Right renal cortex interstitium (tissue), 3 donors: ENCODE data around the gene PRPF40A. TPM values are rescaled to one million over a fixed set of nuclear protein-coding genes. Genes with fewer than 3 reads are reported as not detected.
A peak's percentile ranks its signal among the peaks of the same experiment; 100 is the strongest.

ENCODE experiments used
- DNase-seq, 3 donors: peaks; one replicate each; pipeline ENCODE4 v3.0.0-alpha.2; 2013; ENCODE audit warnings: low read depth in 3 of 3, low spot score in 2 of 3
- polyA plus RNA-seq, 3 donors: library from polyadenylated mRNA; unstranded; fragments of 120-200 nt; gene quantifications; one replicate each; pipeline ENCODE4 v1.2.1, GENCODE V29; 2013; ENCODE audit not compliant: insufficient read length in 3 of 3

Gene PRPF40A
- polyA plus RNA-seq, 3 donors = 144 to 164 (median 148) TPM

- no peak for DNase-seq
Measured at GRCh38 chr2:152655880-152656279, 61.4 kb downstream of the PRPF40A start.

GRCh38 chr2:152651834-152652233, 65.4 kb downstream of the PRPF40A start:
- DNase-seq = no peak

DNA sequence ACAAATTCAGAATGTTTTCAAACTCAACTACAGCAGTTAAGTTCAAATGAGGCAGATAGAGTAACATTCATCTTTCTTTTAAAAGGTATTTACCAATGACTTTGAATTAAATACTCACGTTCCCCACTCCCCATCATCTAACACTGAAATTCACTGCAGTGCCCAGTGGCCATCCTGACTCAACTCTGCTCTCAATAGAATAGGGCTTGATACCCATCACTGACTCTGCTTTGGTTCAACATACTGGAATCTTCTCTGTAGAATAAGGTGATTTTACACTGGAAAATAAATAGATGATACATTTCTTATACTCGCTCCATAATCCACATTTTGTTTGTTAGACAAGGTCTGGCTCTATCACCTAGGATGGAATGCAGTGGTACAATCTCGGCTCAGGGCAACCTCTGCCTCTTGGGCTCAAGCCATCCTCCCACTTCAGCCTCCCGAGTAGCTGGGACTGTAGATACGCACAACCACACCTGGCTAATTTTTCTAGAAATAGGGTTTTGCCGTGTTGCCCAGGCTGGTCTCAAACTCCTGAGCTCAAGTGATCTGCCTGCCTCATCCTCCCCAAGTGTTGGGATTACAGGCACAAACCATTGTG, 66.4 kb downstream of the PRPF40A start:
- no peak for DNase-seq

DNA sequence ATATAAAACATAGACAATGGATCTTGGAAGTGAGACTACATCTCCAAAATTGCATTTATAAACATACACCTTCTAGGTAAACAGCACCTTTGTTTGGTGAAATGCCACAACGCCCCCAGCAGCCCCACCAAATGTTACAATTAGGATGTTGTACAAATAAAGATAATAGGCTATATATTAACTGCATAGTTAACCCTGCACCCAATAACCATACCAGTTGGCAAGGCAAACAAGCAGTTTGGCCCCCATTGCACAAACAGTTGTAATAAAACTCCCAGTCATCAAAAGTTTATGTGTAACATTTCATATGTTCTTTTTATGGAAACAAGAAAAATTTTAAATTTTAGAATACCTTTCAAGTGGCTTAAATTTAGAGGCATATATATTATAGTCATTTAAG, 67.3 kb downstream of the PRPF40A start:
- DNase-seq = no peak

DNA sequence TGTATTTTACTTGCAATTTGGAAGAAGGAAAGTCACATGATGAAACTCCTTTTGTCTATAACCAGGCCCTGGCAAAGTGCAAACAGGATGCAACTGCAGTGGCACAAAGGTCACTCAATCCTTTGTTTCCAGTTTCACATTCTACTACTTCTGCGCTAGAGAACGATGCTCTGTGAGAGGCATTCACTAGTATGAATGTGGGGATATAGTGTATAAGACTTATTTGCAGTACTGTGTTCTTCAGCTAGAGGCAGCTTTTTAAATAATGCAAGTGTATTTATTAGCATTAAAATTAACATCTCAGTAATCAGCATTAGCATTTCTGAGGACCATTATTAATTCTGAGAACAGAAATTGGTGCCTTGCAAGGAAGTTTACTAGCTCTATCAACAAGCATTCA, 68.9 kb downstream of the PRPF40A start:
- DNase-seq = no peak

- no peak for DNase-seq
Measured at GRCh38 chr2:152647552-152647951, 69.7 kb downstream of the PRPF40A start.

GRCh38 chr2:152646775-152647174, 70.5 kb downstream of the PRPF40A start:
- DNase-seq = no peak

- no peak for DNase-seq
Measured at GRCh38 chr2:152646264-152646663, 71.0 kb downstream of the PRPF40A start.

- DNase-seq = no peak
Measured at GRCh38 chr2:152644189-152644873, 72.9 kb downstream of the PRPF40A start.

GRCh38 chr2:152638590-152638989, 78.7 kb downstream of the PRPF40A start:
- no peak for DNase-seq

GRCh38 chr2:152638056-152638455, 79.2 kb downstream of the PRPF40A start:
- DNase-seq = no peak

GRCh38 chr2:152637251-152637650, 80.0 kb downstream of the PRPF40A start:
- DNase-seq = no peak

DNA sequence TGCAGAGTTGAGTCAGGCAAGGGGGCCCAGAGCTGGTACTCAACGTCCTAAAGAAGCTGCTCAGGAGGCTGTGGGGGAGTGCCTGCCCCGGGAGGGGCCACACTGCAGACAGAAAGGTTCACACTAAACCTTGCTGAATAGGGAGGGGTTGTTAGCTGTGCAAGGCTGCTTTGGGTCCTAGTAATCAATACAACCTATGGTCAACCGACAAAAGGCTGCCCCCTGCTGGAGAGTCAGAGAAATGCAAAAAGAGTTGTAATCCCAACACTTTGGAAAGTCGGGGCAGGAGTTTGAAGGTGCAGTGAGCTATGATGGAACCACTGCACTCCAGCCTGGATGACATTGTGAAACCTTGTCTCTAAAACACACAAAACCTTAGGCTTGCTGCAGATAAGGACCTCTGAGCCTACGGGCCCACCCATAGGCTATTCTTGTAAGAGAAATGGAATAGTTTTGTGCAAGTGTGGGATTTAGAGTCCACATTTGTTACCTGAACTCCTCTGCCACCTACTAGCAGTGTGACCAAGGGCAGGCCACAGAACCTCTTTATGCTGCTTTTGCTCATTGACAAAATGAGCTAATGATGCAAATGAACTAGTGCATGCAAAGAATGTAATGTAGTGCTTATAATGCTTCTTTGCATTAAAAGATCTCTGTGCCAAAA, 81.5 kb downstream of the PRPF40A start:
- peak in 1 of 3 donors; percentile 38 for DNase-seq

- DNase-seq = no peak
Measured at GRCh38 chr2:152632736-152633135, 84.5 kb downstream of the PRPF40A start.

GRCh38 chr2:152630466-152630865, 86.8 kb downstream of the PRPF40A start:
- DNase-seq = no peak

GRCh38 chr2:152629202-152629601, 88.1 kb downstream of the PRPF40A start:
- no peak for DNase-seq

- DNase-seq = no peak
Measured at GRCh38 chr2:152627351-152627957, 89.8 kb downstream of the PRPF40A start.

GRCh38 chr2:152626911-152627339, 90.3 kb downstream of the PRPF40A start:
- DNase-seq = no peak

GRCh38 chr2:152624805-152625204, 92.5 kb downstream of the PRPF40A start:
- no peak for DNase-seq

DNA sequence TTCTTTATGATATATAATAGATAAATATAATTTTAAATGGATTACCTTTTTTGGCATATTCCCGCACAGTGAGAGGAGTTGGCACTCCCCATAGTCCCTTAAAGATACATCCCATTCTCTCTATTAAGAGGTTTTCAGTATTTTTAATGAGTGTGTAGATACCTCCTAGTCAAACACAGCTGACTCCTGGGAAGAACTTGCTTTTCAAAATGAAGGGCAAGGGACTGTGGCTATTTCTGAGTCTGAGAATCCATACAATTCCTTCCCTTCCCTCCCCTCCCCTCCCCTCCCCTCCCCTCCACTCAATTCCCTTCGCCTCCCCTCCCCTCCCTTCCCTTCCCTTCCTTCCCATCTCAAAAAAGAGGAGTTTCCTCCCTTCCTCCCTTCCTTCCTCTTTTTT, 93.5 kb downstream of the PRPF40A start:
- no peak for DNase-seq

DNA sequence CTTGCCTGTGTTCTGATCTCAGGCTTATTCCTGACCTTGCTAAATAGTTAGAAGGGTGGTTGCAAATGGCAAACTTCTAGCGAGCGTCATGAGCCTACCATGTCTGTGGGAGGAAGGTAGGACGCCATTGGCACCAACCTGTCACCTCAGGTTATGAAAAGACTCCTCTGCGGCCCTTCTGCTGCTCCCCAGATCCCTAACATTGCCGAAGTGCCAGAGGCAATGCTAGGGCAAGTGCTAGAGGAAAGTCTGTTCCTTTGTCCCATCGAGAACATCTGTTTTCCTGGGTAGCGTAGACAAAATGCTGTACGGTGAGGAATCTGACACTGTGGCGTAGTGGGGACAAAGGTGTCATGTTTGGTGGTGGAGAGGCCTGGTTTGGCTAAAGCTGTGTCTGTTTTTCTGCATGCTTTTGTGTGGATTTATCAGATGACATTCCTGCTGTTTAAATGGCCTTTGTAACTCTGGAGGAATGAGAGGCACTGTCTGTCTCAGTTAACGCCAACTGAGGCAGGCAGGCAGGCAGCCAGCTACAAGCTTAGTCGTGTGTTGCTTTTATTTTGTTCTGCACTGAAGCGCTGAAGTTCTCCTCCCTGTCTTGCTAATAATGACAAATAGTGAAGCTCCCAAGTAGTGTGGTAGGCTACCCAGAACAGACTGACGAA, 94.1 kb downstream of the PRPF40A start:
- no peak for DNase-seq
